AG09319 (cell line): ENCODE measurements around the gene TFDP1.

ENCODE experiments used
- DNase-seq: peaks from one replicate; pipeline ENCODE4 v3.0.0-alpha.2; 2010; ENCODE audit warnings: low read depth; ENCODE audit errors: extremely low read depth
- TF ChIP-seq, protein P1 (sequence below): IDR thresholded peaks from 2 replicates; pipeline ENCODE4 v1.5.1; 2011; ENCODE audit warnings: low read depth, mild to moderate bottlenecking, inconsistent platforms, low read length, moderate library complexity

The TFDP1 gene

DNA sequence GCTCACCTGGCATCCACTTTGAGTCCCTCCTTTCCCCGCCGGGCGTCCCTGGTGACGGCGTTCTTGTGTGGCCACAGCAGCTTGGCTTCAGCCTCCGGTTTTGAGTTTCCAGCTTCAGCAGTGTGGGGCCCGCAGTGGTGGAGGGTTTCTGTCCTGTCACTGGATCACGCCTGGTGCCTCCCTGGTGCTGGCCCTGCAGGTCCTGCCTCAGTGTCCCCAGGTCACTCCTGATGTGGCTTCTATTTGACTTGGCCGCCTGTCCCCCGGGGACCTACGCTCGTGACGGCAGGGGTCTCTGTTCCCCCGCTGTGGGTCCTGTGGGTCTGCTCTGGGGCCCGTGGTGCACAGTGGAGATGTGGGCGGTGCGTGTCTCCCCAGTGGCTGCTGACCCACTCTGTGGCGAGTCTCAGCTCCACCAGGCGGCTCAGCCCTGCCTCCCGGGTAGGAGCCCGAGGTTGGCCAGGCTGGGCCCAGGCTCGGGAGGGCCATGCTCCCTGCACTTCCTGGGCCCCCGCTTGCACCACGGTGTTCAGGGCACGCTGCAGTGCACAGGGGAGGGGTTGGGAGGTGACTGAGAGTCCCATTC lies 71.5 kb downstream of the TFDP1 start:
- TF ChIP-seq, protein P1, sequence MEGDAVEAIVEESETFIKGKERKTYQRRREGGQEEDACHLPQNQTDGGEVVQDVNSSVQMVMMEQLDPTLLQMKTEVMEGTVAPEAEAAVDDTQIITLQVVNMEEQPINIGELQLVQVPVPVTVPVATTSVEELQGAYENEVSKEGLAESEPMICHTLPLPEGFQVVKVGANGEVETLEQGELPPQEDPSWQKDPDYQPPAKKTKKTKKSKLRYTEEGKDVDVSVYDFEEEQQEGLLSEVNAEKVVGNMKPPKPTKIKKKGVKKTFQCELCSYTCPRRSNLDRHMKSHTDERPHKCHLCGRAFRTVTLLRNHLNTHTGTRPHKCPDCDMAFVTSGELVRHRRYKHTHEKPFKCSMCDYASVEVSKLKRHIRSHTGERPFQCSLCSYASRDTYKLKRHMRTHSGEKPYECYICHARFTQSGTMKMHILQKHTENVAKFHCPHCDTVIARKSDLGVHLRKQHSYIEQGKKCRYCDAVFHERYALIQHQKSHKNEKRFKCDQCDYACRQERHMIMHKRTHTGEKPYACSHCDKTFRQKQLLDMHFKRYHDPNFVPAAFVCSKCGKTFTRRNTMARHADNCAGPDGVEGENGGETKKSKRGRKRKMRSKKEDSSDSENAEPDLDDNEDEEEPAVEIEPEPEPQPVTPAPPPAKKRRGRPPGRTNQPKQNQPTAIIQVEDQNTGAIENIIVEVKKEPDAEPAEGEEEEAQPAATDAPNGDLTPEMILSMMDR = no peak
- no peak for DNase-seq

DNA sequence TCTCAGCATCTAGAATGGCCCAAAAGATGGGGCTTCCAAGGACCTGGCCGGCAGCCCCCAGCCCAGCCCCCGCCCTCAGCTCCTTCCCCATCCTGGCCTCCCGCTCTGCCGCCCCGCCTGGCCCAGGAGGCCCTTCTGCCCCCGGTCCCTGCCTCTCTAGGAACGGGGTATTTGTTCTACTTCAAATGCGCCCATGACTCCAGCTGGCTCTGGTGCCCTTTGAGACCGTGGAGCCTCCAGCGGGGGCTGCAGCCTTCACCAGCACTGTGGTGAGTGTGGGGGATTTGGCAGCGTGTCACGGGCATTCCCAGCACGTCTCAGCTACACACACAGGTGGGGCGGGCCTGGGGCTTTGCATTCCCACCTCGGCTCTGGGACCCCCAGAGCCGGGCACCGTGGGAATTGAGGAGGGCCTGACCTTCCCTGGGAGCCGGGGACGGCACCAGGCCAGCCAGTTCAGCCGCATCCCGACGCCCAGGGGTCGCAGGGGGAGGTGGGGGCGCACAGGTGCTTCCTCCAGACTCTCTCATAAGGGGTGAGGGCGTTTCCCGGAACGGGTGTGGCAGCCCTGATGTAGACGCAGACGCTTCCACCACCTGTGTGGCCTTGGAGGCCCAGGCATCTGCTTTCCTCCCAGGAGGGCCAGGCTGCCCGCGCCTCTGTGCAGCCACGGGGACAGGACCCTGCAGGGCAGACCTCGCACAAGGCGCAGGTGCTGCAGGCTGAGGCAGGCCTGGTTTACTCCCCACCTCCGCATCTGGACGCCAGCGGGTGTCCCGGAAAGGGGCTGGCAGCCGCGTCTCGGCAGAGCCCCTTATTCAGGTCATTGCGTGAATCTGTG lies 72.5 kb downstream of the TFDP1 start:
- TF ChIP-seq, protein P1 = no peak
- no peak for DNase-seq

DNA sequence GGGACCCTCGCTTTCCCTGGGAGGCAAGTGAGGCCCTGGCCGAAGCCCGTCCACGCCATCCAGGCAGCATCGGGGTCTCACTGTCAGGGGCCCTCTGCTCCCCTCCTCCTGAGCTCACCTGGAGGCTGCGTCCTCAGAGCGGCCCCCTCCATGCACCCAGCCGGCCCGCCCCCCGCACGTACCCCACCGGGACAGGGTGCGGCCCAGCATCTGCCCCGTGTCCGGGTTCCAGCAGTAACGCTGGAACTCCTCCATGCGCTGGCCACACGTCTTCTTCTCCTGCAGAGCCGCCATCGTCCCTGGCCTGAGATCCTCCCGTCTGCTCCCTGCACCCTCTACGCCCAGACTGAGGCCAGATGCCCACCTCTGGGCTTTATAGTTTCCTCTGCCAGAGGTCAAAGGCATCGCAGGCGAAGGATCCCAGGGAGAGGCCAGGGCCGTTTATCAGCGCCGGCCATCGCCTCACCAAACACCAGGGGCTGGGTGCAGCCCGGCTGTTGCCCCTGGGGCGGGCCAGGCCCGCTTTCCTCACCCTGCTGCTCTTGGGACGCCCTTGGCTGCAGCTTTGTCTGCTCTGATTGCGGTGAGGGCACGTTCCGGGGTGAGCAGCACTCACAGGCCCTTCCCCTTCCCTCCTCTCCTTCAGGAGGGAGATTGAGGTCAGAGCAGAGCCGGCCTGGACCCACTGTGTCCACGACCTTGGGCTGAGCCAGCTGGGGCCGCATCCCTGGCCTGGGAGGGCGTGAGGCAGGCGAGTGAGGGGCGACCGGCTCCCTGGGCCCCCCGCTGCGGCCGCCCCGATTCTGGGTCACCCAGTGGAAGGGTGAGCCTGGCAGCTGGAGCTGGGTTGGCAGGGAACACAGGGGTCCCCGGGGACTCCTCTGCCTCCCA lies 73.5 kb downstream of the TFDP1 start, which contains the start of gene ATP4B:
ATP4B (minus strand) TSS at position 348 of the 891 bp plus-strand sequence; CDS start at position 294, 54 bp downstream.
- TF ChIP-seq, protein P1 = no peak

DNA sequence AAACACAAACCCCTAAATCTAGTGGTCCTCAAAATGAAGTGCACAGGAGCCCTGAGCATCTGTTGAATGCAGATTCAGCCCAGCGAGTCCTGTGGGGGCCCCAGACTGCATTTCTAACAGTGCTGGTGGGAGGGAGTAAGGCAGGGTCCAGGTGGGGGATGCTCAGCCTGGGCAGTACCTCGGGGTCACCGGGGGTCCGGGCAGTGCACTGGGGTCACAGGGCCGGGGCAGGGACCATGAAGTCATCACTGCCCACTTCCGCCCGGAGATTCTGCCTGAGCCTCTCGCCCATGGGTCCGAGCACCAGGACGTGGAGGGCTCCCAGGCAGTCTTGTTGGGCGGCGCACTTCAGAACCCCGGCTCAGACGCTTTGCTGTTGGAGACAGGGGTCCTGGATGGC lies 74.3 kb downstream of the TFDP1 start:
- TF ChIP-seq, protein P1 = no peak
- no peak for DNase-seq

More for the DNA sequence above, 73.5 kb downstream of the TFDP1 start, which contains the start of gene ATP4B:
- no peak for DNase-seq

DNA sequence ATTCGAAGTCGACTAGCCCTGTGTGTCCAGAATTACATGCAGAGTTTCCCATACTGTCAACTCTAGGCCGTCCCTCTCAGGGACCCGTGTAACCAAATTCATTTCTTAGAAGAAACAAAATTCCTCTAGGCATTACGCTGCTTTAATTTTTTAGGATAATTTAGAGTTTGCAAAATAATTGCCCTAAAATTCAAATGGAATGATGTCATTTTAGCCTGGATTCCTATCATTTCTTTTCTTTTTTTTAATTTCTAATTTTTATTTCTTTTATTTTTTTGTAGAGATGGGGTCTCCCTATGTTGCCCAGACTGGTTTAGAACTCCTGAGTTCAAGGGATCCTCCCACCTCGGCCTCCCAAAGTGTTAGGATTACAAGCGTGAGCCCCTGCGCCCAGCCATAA lies 74.8 kb downstream of the TFDP1 start:
- DNase-seq = no peak

DNA sequence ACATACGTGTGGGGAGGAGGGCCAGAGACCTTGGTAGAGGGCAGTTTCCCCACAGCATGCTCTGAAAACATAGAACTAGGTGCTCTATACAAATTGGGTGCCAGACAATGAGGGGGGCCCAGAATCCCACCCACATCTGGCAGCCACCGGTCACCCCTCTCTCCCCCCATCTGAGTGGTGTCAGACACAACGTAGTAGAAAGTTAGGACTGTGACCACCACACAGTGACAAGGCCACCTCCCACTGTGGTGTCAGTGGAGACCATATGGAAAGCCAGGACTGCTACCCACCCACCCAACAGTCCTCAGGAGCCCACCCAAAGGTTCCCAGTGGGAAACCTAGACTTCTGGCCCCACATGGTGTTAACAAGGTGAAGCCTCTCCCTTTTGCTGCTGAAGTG lies 75.5 kb downstream of the TFDP1 start:
- TF ChIP-seq, protein P1 = no peak
- no peak for DNase-seq

More for the DNA sequence above, 74.8 kb downstream of the TFDP1 start:
- TF ChIP-seq, protein P1 = no peak
